ENCODE measurements around the gene PAX8.
A peak's percentile ranks its signal among the peaks of the same experiment; 100 is the strongest.

The PAX8 gene

GRCh38 chr2:113187771-113188170 lies 91.0 kb downstream of the PAX8 start:
- DNase-seq: no peak

DNA sequence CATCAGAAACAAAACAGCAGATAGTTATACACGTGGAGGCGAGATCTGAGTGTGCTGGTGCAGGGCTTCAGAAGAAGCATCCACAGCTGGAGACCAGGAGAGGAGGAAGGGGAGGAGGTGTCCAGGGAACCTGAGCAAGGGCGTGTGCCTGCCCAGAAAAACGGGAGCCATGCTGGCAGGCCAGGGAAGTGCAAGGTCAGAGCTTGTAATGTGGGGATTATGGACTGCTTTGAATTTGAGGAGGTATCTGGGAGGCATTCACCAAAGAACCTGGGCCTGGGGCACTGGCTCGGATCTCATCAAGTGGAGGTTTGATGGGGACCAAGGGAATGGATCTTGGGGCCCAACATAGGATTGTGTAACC lies 92.3 kb downstream of the PAX8 start:
- no peak for DNase-seq

GRCh38 chr2:113185664-113186432 lies 92.9 kb downstream of the PAX8 start:
- DNase-seq: peak in 25 of 56 donors; percentile 14 to 64 (median 36)

DNA sequence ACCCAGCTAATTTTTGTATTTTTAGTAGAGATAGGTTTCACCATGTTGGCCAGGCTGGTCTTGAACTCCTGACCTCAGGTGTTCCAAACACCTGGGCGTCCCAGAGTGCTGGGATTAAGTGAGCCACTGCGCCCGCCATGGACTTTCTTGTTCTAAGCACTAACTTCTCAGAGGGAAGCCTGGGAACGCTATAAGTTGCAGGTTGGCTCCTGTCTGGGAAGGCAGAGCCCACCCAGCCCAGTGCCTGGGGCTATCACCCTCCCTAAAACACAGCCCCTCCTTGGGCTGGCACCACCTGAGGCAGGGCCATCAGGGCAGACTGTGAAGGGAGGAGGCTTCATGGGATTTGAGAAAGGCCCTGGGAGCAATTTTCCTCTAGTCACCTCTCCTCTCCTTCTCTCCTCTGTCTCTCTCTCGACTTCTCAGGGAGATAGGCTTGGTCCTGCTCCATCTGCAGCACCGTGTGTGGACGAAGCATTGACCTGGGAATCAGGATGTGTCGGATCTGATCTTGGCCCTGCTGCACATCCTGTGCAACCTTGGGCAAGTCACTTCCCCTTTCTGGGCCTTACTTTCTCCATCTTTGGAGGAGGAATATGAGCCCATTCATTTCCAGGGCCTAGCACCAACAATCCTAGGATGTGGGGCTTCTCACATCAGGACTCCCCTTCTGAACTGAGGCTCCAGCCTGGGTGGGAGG lies 94.0 kb downstream of the PAX8 start:
- DNase-seq: no peak

- no peak for DNase-seq
Observed at GRCh38 chr2:113183703-113184102, 95.0 kb downstream of the PAX8 start.

GRCh38 chr2:113183264-113183663 lies 95.5 kb downstream of the PAX8 start:
- DNase-seq: no peak

DNA sequence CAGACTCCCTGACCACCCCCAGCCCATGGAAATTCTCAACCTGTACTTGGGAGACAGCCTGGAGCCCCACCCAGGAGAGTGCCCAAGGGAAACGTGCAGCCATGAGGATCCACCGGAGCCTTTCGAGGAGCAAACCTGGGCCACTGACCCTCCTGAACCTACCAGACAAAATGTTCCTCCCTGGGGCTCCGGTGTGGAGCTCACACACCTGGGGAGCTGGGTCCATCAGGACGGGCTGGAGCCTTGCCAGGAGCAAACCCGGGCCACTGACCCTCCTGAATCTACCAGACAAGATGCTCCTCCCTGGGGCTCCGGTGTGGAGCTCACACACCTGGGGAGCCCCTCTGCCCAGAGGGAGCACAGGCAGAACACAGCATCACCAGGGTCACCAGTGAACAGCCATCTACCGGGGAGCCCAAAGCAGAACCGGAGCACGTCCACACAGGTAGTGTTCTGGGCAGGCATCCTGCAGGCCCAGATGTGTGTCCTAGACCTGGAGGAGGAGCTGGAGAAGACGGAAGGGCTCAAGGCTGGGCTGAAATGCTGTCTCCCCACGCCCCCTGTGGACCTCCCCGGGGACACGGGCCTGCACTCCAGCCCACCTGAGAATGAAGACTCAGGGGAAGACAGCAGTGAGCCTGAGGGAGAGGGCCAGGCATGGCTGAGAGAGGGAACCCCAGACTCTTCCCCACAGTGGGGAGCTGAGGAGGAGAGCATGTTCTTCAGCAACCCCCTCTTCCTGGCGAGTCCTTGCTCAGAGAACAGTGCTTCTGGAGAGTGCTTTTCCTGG lies 96.1 kb downstream of the PAX8 start:
- DNase-seq: no peak

DNA sequence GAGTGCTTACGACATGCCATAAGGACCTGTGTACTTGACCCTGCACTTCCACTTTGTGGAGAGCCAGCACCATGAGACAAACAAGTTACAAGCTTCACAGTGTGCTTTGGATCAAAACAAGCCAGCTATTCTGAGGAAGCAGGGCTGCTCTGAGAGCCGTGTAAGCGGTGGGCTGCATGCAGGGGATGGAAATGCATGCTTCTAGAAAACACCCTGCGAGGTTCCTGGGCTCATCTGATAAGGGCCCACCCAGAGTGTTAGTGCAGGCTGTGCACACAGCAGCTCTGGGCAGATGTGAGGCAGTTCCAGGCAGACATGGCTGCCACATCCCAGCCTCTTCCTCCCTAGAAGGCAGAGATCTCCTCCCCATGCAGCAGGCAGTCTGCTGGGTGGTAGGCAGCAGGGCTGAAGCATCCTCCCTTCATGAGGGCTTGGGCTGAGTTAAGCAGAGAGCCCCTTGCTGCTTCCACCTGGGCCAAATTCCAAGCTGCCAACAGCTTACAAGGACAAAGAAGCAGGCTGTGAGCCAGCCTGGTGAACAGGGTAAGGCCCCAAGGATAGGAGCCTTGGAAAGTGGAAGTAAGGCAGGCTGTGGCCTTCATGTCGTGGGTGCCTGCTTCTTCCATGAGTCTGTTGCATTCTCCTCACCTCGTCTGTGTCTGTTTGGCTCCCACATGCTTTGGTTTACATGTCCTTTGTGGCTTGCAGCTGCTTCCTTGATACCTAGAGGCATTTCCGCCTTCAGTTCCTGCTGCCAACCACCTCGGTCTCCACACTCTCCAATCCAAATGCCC lies 97.3 kb downstream of the PAX8 start:
- DNase-seq: peak in 2 of 56 donors; percentile 11 to 12

DNA sequence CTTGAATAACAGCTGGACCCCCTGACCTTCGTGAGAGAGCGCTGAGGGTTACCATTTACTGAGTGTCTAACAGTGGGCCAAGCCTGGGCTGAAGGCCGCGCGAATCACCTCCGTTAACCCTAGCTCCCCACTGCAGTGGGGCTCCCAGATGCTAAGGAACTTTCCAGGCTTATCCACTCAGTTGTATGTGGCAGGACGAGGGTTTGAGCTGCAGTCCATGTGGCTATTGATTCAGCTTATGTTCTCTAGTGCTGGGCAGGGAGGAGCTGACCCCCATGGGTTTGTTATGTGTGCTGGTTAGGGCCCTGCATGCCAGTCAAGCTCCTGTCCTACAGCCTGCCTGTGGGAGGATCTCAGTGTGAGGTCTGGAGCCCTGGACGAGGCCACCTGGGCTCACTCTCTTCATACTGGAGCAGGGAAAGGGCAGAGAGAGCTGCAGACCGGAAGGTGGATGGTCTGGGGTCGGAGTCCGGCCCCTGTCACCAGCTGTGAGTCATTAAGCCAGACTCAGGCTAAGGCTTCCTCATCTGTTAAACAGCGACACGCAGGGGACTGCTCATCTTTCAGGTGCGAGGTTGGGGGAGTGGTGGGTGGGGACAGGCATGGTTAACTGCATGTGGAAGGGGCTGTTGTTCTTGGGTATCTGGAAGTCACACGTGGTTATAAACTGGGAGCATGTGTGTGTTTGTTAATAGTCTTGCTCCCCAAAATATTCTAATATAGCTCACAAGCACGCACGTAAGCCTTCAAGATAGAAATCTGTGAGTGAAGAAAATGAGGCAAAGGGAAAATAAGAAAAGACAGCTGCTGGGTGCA lies 98.4 kb downstream of the PAX8 start:
- DNase-seq: no peak

GRCh38 chr2:113179446-113180045 lies 99.2 kb downstream of the PAX8 start:
- DNase-seq: no peak

DNA sequence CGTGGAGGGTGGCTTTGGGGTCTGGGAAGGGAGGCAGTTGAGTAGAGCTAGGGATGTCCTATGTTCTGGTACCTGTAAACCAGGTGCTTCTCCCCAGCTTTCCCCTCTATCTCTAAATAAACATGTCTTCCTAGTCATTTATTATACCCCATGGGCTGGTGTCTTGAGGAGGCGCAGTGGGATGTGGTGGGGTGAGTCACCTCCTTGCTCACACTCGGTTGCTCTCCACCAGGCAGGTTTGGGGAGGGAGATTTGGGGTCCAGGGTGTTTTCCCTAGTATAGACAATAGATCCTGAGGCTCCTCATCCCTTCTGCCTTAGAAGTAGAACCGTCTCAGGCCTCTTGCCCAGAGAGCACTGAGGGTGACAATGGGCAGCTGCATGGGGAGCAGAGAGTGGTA lies 99.8 kb downstream of the PAX8 start:
- DNase-seq: no peak

DNA sequence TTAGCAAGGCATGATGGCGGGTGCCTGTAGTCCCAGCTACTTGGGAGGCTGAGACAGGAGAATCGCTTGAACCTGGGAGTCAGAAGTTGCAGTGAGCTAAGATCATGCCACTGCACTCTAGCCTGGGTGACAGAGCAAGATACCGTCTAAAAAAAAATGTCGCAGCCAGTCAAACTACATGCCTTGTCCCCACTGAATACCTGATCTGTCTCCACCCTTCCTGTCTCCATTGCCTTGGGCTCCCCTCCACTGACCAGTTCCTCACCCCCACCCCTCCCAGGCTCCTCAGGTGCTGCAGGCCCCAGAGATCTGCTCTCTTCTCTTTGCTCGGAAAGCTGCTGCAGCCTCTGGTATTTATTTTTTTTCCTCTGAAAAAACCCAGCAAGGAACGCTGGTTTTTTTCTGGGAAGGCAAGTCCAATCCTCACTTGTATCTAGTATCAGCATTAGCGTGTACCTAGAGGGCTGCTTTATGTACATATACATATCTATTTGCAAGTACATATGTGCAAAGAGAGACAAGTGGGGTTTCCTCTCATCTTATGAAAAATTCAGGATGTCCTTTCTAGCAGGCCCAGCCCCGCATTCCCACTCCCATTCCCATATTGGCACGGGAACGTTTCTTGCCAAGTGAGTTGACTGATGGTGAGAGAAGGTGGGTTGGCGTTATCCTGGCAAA lies 100.5 kb downstream of the PAX8 start:
- DNase-seq: no peak

GRCh38 chr2:113176696-113177355 lies 101.9 kb downstream of the PAX8 start:
- DNase-seq: no peak

DNA sequence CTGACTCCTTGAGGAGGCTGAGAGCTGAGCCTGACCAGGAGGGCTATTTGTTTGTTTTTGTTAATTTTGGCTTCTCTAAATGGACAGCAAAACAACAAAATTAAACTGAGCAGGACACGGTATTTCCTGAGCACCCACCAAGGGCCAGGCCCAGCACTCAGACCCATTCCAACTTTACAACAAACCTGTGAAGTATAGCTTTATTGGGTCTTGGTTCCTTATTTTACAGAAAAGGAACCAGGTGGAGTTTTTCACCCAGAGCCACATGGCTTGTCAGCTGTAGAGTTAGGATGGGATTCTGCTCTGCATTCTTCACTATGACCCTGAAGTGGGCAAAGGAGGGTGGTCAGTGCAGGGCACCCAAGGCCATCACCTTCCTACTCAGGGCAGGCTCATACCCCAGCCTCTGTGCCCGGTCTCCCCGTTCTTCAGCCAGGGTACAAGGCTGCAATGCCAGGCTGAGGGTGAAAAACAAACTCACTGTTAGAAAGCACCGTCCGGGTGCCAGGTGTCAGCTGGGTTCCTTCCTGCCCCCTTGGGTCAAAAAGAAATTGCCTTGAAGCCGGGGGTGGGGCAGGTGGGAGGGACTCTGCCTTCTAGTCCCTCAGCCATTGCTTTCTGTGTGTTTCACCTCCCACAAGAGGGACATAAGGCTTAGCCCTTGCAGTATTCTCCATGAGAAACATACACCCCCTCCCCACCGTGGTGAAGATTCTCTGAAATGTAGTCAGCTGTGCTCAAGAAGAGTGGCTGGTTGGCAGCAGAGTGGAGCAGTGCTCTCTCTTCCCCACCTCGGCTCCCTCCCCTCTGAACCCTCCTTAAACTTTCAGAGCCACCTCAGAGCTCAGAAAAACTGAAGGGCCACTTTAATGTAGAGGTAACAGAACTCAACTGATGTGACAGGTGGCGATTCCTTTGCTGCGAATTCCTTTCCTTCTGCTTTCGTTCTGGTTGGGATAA lies 102.7 kb downstream of the PAX8 start:
- no peak for DNase-seq

- DNase-seq: no peak
Observed at GRCh38 chr2:113175042-113175628, 103.6 kb downstream of the PAX8 start.

DNA sequence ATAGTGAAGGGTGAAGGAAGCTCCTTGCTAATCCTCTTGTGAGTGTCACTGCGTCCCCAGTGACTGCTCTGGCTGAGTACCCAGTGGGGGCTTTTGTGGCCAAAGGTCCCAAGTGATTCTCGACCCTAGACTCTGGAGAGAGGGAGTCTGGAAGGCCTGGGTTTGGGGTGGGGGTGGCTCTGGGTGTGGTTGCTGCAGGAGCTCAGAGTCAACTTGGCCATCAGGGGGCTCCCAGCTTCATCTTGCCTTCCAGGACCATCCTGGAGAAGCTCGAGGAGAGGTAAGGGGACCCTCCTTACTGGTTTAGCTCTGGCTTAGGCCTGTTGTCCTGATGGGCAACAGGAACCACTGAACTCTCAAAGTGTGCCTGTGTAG lies 104.4 kb downstream of the PAX8 start:
- no peak for DNase-seq

Measured in amygdala (tissue), 56 donors.